Measurements from ENCODE around the gene F11R.

DNA sequence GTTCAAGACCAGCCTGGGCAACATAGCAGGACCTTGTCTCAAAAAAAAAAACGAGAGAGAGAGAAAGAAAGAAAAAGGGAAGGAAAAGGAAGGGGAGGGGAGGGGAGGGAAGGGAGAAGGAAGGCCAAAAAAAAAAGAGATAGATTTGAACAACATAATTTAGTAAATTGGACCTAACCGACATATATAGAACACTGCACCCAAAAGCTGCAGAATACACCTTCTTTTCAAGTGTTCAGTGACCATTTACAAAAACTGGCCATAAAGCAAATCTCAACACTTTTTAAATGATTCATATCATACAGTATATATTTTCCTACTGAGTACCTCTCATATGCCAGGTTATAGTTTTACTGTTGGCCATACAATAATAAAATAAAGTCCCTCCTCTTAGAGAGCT lies 10.9 kb upstream of the F11R start:
- no peak for TF ChIP-seq POLR2AphosphoS5 (IDR thresholded peaks at IDR 0.05)
- no peak for TF ChIP-seq CTCF (IDR thresholded peaks at IDR 0.05)

Data from prostate gland (tissue), 2 donors.